ENCODE measurements around the gene SPATA21.
"Not testable (repeated sequence)": the region's sequence is repeated elsewhere in the genome, so short reads cannot be mapped to it uniquely, and the experiment has no call there.

SPATA21 gene

DNA sequence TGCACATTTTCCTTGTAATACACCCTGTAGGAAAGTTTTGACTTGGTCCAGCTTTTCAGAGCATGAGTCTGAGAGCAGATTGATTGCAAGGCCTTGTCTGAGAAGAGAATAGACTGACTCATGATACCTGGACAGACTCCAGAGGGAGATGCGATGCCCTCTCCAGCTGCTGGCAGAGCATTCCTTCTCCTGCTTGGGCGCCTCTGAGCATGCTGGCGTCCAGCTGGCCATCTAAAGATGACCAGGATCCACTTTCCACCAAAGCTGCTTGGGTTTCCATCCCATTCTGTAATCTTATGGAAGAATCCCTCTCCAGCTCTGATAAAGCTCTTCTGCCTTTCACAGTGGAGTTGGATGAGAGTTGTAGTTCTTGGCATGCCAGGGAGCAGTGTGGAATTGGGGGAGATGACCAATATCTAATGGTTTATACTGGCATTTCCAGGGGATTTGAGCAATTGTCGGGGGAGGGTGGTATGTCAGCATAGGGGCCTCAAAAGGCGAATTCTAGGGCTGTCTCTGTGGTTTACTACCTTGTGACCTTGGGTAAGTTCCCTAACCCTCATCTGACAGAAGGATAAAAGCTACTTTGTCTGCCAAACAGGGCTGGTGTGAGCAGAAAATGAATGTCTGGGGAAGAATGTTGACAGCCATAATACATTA is 50.6 kb downstream of the SPATA21 start:
- no peak for DNase-seq (ENCODE audit: extremely low read depth in 1 of 2, low read depth in 1 of 2)

DNA sequence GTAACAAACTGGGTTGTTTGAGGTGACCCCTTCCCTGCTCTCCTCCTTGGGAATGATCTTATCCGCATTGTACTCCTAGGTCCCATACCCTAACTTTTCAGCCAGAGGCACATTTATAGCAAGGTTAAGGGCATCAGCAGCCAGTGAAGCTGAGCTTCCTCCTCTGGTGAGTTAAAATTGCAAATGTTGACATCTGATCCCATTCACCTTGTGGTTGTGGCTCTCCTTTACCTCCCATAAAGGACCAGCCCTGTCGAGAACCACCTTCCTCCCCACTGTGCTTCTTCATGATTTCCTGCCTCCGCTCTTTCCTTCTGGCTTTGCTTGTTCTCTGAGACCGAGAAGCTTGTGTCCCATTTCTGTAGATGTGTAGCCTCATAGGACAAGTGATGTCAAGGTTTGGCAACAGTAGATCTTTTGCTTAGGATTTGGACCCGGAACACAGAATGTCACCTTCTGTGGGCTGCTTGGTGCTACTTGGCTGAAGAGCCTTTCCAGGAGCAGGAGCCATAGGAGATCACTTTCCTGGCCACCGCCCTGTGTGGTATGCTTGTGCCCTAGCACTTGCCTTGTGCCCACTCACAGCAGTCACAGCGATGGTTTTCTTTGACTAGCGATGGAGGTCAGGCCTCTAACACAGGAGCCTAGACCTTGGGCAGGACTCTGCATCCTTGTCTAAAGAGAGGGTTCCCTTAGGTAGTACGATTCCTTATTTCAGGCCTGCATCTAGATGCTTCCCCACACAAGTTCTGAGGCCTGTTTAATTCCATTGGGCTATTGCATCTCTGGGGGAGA is 51.4 kb downstream of the SPATA21 start:
- DNase-seq (ENCODE audit: extremely low read depth in 1 of 2, low read depth in 1 of 2) = no peak

DNA sequence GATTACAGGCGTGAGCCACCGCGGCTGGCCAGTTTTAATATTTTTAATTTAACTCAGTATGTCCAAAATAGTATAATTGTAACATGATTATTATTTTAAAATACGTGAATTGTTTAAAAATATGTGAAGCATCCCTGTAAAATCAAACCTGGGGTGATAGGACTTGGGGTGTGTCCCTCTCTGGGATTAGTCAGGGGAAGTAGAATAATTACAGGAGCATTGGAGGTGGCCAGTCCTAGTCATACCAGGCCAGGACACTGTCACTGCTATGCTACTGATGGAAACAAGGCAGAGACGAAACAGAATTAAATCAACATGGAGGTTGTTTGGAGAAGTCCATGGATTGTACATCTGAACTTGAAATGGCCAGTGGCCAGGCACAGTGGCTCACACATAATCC is 53.3 kb downstream of the SPATA21 start:
- DNase-seq (ENCODE audit: extremely low read depth in 1 of 2, low read depth in 1 of 2) = no peak

DNA sequence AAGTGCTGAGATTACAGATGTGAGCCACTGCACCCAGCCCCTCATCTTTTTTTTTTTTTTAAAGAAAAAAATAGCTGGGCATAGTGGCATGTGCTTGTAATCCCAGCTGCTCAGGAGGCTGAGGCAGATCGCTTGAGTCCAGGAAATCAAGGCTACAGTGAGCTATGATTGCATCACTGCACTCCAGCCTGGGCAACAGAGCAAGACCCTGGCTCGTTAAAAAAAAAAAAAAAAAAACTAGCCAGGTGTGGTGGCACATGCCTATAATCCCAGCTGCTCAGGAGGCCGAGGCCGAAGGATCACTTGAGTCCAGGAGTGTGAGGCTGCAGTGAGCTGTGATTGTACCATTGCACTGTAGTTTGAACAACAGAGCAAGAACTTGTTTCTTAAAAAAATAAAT is 56.4 kb downstream of the SPATA21 start:
- no peak for DNase-seq (ENCODE audit: extremely low read depth in 1 of 2, low read depth in 1 of 2)

DNA sequence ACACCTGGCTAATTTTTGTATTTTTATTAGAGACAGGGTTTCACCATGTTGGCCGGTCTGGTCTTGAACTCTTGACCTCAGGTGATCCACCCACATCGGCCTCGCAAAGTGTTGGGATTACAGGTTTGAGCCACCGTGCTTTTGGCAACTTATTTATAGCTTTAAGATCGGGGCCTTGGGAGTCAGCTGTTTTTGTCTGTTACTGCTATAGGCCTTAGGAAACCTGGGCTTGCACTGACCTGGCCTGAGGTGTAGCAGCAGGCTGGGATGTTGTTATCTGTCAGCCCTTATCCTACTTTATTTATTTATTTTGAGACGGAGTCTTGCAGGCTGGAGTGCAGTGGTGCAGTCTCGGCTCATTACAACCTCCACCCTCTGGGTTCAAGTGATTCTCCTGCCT is 58.8 kb downstream of the SPATA21 start:
- no peak for DNase-seq (ENCODE audit: extremely low read depth in 1 of 2, low read depth in 1 of 2)

DNA sequence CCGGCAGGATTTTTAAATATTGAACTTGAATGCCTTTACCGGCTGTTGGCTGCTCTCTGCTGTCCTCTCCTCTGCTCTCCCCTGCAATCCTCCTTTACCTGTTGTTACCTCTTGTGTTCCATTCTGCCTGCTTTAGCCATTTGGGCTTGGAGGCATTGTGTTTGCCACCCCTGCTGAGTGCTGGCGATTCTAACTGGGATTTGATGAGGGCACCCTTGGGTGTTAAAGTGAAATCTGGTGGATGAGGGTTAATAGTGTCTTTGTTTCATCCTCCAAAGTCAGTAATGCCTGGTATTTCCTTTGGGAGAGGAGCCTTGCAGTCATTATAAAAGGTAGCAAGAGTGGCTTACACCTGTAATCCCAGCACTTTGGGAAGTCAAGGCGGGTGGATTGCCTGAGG is 60.3 kb downstream of the SPATA21 start:
- no peak for DNase-seq (ENCODE audit: extremely low read depth in 1 of 2, low read depth in 1 of 2)

DNA sequence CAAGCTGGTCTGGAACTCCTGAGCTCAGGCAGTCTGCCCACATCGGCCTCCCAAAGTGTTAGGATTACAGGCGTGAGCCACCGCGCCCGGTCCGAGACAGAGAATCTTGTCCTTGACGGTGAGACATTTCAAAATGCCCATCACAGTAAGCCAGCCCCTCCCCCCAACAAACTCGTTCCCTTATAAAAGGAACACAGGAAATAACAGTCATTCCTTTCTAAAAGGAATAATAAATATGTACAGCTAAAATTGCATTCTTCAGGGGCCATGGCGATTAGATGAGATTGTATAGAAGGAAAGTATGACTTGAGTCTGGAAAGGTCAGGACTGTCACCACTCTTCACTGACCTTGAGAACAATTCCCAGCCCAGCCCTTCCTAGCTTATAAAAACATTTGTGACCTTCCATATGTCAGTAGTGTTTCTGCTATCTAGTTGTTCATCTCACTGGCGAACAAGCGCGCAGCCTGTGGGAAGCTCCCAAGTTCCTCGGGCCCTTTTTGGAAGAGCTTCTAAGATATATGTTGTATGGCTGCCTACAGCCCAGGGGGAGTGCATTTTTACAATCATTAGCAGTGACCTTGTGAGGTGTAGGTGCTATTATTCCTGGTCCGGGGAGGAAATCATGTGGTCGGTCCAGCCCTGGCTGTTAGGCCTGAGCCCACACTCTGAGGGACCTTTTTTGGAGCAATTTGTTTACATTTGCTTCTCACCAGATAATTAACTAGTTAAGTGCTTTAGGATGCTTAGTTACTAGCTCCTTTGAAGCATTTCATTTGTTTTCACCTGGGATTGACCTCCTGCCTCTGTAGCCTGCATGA is 61.5 kb downstream of the SPATA21 start:
- no peak for DNase-seq (ENCODE audit: extremely low read depth in 1 of 2, low read depth in 1 of 2)

DNA sequence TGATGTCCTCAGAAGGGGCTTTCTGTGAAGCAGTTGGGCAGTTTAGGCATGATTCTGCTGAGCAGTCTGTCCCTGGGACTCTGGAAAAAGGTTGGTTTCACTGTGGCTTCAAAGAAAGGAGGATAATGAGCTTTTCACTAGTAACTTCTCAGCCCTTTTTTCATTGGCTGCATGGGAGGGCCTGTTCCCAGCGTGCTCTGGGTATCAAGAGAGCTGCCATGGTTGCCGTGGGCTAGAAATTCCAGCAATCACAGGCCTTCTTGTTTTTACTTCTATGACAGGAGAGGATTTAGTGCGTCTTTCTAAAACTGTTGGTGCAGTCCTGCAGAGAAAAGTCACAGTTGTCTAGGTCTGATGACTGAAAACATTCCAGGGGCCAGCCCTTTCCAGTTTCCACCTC is 63.0 kb downstream of the SPATA21 start:
- DNase-seq (ENCODE audit: extremely low read depth in 1 of 2, low read depth in 1 of 2) = no peak

DNA sequence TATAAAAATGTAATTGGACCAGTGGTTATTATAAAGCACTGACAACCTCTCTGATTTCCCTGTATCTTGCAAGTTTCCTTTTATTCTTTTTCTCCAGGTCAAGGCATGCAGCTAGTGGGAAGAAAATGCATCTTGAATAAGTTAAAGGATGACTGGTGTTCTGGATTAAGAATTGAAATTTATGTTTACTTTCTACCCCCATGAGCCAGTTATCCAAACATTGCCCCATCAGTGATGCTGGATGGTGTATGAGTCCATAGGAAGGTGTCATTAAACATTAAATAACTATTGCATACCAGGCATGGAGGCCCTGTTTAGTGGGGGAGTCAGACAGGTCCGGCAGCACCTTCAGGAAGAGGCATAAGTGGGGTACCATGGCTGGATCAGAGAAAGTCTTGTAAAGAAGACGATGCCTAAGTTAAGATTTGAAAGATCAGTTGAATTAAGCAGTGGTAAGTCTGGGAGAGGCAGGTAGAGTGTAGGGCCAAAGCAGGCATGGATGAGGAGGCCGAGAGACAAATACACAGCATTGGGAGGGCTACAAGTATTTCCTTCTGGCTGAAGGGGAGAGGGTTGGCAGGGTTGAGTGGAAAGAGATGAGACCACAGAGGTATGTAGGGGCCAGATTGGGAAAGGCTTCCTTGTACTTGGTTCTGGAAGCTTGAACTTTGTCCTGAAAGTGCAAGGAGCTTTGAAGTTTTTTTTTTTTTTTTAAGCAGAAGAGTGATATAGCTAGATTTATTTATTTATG is 64.5 kb downstream of the SPATA21 start:
- DNase-seq (ENCODE audit: extremely low read depth in 1 of 2, low read depth in 1 of 2) = no peak

DNA sequence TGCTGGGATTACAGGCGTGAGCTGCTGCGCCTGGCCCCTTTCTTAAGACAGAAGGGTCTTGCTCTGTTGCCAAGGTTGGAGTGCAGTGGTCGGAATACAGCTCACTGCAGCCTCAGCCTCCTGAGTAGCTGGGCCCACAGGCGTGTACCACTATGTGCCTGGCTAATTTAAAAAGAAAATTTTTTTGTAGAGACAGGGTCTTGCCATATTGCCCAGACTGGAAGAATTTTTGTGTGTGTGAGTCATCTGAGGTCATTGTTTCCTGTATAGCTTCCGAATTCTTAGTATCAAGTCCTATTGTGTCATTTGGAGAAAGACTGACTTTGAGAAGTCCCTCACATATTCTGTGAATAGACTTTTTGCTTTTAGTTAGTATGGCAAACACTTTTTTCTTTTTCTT is 65.5 kb downstream of the SPATA21 start:
- no peak for DNase-seq (ENCODE audit: extremely low read depth in 1 of 2, low read depth in 1 of 2)

DNA sequence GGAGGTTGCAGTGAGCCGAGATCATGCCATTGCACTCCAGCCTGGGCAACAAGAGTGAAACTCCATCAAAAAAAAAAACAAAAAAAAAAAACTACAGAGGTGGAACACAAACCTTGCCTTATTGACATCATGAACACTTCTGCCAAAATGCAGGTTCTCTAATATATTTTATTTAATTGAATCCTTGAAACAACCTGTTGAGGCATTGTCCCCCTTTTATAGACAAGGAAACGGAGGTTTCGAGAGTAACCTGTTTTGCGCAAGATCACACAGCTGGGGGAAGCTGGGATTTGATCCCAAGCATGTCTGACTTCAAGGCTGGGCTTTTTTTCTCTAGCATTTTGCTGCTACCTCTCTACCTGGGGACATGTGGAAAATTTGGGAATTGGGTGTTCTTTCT is 67.4 kb downstream of the SPATA21 start:
- DNase-seq (ENCODE audit: extremely low read depth in 1 of 2, low read depth in 1 of 2) = no peak

DNA sequence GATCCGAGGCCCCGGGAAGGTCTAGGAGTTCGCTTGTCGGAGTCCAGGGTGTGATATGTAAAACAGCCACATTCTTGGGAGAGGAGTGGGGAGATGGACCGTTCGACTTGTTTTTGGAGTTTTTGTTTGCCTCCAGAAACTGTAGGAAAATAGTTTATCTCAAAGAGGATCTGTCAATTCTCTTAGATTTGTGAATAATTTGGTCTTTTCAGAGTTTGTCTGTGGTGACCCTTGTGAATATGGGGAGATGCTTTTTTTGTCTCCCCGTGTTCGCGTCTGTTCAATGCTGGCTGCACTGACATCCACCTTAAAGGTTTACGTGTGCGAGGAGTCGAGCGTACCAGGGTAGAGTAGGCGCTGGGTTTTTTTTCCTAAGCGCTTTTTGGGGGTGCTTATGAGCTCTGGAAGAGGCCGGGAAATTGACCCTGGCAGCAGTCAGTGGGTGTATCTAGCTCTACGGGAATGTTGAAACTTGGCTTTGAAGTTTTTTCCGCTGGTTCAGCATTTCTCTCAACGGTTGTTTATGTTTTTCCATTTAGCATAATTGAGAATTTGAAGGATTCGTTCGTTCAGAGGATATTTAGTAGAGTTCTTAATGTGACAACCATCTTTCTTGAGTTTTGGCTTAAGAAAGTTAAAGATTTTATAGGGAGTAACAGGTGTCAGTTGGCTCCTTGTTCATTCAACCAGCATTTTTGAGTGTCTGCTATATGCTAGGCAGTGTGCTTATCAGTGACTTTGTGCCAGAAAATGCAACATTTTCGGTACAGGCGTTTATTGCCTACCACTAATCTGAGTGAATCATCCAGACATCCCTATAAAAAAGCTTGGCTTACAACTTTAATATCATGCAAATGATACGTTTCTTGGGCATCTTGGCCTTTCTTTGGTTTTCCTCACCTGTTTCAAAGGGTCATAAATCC is 69.0 kb downstream of the SPATA21 start:
- no peak for DNase-seq (ENCODE audit: extremely low read depth in 1 of 2, low read depth in 1 of 2)

DNA sequence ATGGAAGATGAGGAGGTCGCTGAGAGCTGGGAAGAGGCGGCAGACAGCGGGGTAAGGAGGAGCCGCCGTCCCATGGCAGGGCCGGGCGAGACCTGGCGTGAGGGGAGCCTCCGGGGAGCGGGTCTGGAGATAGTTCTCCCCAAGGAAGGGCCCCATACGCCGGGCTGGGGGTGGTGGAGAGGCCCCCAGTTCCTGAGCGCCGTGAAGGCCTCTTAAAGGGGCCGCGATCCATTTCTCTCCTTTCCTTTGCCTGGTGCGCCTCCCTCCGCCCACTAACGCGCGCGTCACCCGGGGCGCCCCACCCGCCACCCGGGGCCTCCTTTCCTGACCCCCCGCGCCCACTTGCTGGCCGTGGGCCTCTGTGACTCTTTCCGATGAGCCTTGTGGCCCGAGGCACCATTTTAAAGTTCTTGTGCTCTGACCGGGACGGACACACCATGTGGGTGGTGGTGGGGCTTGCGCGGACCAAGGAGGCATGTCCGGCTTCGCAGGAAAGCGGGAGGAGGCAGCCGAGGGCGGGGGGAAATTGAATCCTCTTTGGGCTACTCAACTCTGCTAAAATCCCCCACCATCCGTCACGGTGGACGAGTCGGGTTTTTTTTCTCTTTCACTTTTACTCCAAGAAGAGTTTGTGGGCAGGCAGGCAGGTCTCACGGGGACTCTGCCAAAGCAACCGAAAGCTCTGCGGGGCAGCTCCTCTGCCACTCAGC is 69.8 kb downstream of the SPATA21 start:
- peak; percentile 66 to 67 for DNase-seq (ENCODE audit: extremely low read depth in 1 of 2, low read depth in 1 of 2)

DNA sequence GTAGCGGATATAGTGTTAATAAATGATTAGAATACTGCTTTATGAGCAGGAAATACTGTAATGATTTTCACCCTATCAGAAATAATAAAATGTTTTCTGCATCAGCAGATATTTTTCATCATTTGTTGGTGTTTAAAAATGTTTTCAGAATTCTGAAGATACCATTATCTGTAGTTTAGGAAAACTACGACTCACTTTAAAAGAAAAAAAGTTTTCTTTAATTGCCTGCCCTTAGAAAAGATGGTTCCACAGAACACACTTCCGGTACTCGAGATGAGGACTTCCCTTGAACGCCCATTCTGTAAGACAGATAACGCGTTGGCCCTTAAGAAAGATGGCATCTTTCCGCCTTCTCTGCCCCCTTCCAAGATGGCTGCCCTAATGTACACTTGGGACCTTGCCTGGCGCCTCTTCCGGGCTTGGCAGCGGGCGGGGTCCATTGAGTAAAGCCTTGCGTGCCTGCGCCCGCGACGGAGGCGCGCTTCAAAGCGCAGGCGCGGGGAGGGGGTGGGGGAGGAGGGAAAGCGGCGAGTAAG is 70.4 kb downstream of the SPATA21 start, which contains the start of gene SZRD1:
Gene SZRD1 (plus strand): TSS at position 521 of the 536 bp plus-strand sequence. CDS start 16 bp downstream, outside the sequence.
- DNase-seq (ENCODE audit: extremely low read depth in 1 of 2, low read depth in 1 of 2) = peak; percentile 89

DNA sequence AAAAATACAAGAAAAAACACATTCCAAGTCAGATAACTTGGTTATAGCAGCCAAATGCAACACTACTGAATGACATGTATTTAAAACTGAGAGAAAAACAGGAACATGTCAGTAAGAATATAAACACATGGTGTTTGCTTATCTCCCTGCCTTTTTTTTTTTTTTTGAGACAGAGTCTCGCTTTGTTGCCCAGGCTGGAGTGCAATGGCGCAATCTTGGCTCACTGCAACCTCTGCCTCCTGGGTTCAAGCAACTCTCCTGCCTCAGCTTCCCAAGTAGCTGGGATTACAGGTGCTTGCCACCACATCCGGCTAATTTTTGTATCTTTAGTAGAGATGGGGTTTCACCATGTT is 72.1 kb downstream of the SPATA21 start:
- not testable (repeated sequence) for DNase-seq (ENCODE audit: extremely low read depth in 1 of 2, low read depth in 1 of 2)

DNA sequence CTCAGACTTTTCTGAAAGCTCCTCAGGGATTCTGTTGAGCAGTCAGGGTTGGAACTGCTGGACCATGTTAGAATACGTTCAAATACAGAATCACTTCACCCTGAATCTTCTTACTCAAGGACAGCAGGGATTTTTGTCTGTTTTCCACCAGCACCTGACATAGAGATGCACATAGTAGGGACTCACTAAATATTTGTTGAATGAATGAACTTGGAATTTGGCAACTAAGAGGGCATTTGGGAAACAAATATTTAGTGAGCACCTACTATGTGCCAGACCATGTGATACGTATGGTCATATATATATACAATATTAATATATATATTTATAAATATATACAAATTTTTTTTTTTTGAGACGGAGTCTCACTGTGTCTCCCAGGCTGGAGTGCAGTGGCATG is 80.4 kb downstream of the SPATA21 start:
- no peak for DNase-seq (ENCODE audit: extremely low read depth in 1 of 2, low read depth in 1 of 2)

DNA sequence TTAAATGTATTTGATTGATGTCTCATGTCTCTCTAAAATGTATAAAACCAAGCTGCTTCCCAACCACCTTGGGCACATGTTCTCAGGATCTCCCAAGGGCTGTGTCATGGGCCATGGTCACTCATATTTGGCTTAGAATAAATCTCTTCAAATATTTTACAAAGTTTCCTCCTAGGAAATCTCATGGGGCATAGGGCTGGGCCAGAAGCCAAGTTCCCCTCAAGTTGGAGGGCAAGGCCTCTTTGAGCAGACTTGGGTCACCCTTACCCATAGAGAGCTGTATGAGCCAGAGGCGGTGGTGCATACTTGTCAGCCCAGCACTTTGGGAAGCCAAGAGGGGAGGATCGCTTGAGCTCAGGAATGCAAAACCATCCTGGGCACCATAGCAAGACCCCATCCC is 82.6 kb downstream of the SPATA21 start:
- DNase-seq (ENCODE audit: extremely low read depth in 1 of 2, low read depth in 1 of 2) = no peak

DNA sequence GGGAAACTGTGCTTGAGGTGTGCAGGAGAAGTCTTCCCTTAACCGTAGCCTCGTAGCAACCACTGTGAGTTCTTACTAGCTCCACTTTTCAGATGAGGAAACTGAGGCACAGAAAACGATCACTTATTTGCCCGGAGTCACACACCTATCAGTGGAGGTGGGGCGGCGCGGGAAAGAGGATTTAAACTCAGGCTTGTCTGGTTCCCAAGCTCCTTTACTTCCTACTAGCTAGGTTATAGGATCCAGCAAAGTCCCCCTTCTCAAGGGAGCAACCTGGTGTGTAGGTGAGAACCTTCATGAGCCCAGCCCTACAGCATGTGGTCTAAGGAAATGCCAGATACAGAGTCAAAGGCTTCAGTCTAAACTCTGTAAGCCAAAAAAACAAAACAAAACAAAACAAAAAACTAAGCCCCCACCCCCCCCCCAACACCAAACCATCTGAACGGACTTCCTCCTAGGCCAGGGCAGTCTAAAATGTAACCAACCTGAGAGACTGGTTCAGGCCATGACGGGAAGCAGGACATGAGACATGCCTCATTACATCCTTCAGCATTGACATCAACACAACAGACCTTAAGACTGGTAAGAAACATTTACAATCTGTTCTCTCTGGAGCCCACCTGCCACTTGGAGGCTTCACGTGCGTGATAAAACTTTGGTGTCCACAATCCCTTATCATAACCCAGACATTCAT is 84.2 kb downstream of the SPATA21 start:
- no peak for DNase-seq (ENCODE audit: extremely low read depth in 1 of 2, low read depth in 1 of 2)
